Measurements from ENCODE around the gene KLHDC10.

KLHDC10 gene

DNA sequence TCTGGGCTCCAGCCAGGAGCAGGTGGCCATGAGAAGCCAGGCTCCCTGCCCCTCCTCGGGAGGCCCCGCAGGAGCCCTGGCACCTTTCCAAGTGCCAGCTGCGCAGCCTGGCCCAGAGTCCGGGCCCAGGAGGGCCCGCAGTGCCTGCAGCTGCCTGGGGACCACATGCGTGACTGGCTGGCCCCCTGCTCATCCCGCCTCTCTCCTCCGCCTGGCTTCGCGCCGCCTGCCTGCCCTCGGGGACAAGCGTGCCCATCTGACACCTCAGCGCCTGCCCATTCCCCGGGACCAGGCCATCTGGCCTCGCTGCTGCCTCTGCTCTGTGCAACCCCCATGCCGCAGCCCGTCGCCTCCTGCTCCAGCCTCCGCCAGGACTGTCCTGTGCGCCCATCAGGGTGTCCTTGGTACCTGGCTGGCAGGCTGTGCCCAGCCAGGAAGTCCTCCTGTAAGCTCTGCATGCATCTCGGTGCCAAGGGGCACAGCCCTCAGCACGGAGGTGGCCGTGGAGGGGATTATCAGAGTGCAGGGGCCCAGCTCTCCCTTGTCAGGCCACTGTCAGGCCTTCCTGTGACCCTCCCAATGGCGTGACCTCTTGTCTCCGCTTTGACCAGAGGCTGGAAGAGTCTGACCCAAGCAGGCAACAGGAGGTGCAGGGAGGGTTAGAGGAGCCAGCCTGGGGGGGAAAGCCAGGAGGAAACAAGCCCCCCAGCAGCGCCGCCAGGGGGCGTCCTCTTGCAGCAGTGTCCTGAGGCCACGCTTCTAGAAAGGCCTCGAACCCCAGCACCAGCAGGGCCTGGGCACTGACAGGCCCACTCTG, 84.4 kb downstream of the KLHDC10 start:
- Histone ChIP-seq H3K4me3 (IDR thresholded peaks at IDR 0.05; ENCODE audit: insufficient read depth, low read depth, low read length) (no peak overlapping the region), H3K79me2 (ENCODE audit: insufficient read depth, low read depth) (no peaks in the 10 kb centered on the region), H3K9ac (no peak overlapping the region), H3K36me3 (ENCODE audit: insufficient read depth) (no peaks in the 10 kb centered on the region), H2AFZ (ENCODE audit: low read depth) (no peak overlapping the region), H4K20me1 (ENCODE audit: insufficient read depth) (no peaks in the 10 kb centered on the region), H3K4me2 (no peak overlapping the region), H3K4me1 (ENCODE audit: low read depth, poor library complexity, severe bottlenecking) (no peaks in the 10 kb centered on the region), H3K27me3 (ENCODE audit: insufficient read depth, low read depth) (no peaks in the 10 kb centered on the region), H3K27ac (no peak overlapping the region)
- TF ChIP-seq, protein P1, sequence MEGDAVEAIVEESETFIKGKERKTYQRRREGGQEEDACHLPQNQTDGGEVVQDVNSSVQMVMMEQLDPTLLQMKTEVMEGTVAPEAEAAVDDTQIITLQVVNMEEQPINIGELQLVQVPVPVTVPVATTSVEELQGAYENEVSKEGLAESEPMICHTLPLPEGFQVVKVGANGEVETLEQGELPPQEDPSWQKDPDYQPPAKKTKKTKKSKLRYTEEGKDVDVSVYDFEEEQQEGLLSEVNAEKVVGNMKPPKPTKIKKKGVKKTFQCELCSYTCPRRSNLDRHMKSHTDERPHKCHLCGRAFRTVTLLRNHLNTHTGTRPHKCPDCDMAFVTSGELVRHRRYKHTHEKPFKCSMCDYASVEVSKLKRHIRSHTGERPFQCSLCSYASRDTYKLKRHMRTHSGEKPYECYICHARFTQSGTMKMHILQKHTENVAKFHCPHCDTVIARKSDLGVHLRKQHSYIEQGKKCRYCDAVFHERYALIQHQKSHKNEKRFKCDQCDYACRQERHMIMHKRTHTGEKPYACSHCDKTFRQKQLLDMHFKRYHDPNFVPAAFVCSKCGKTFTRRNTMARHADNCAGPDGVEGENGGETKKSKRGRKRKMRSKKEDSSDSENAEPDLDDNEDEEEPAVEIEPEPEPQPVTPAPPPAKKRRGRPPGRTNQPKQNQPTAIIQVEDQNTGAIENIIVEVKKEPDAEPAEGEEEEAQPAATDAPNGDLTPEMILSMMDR (conservative IDR thresholded peaks at IDR 0.05; ENCODE audit: low read depth, low read length), result peak; percentile 28; the same call in 1 of the 2 replicates

DNA sequence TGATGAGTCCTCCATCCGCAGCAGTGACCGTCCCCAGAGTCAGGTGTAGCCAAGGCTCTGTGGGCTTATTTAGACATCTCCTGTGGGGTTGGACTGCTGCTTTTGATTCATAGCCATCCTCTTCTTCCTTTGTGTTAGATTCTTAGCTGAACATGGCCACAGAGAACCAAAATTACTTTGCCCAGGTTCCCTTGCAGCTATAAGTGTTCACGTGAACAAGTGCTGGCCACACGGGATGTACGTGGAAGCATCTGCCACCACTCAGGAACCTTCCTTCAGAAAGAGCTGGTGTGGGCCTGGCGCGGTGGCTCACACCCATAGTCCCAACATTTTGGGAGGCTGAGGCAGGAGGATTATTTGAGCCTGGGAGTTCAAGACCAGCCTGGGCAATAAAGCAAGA, 85.8 kb downstream of the KLHDC10 start:
- no peak overlapping the region for H2AFZ ChIP-seq (ENCODE audit: low read depth)
- no peaks in the 10 kb centered on the region for H3K36me3 ChIP-seq (ENCODE audit: insufficient read depth)
- TF ChIP-seq, protein P1 (conservative IDR thresholded peaks at IDR 0.05; ENCODE audit: low read depth, low read length), result no peak
- no peak overlapping the region for H3K9ac ChIP-seq
- H3K4me2 ChIP-seq, result no peak overlapping the region
- H3K79me2 ChIP-seq (ENCODE audit: insufficient read depth, low read depth), result no peaks in the 10 kb centered on the region
- H3K4me3 ChIP-seq (IDR thresholded peaks at IDR 0.05; ENCODE audit: insufficient read depth, low read depth, low read length), result no peak overlapping the region
- no peaks in the 10 kb centered on the region for H4K20me1 ChIP-seq (ENCODE audit: insufficient read depth)
- no peaks in the 10 kb centered on the region for H3K27me3 ChIP-seq (ENCODE audit: insufficient read depth, low read depth)
- no peak overlapping the region for H3K27ac ChIP-seq
- no peaks in the 10 kb centered on the region for H3K4me1 ChIP-seq (ENCODE audit: low read depth, poor library complexity, severe bottlenecking)

DNA sequence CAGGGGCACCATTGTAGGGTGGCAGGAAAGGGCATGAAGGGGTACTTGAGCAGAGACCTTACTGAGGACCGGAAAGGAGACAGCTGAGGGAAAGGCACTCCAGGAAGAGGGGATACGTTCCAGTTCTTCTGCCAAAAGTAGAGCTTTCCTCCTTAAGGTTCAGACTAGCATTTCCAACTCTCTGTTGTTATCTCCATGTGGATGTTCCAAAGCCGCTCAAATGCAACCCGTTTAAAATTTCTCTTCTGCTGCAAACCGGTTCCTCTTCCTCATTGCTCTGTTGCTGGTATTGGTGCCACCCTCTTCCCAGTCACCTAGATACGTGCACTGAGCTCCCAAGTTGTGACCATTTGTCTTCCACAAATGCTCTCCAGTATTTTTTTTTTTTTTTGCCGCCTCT, 87.4 kb downstream of the KLHDC10 start:
- Histone ChIP-seq H3K9ac (no peak overlapping the region), H3K27me3 (ENCODE audit: insufficient read depth, low read depth) (no peaks in the 10 kb centered on the region), H3K4me3 (IDR thresholded peaks at IDR 0.05; ENCODE audit: insufficient read depth, low read depth, low read length) (no peak overlapping the region), H3K4me2 (no peak overlapping the region), H3K36me3 (ENCODE audit: insufficient read depth) (no peaks in the 10 kb centered on the region), H3K4me1 (ENCODE audit: low read depth, poor library complexity, severe bottlenecking) (no peaks in the 10 kb centered on the region), H2AFZ (ENCODE audit: low read depth) (no peak overlapping the region), H3K27ac (no peak overlapping the region), H3K79me2 (ENCODE audit: insufficient read depth, low read depth) (no peaks in the 10 kb centered on the region), H4K20me1 (ENCODE audit: insufficient read depth) (no peaks in the 10 kb centered on the region)
- TF ChIP-seq, protein P1 (conservative IDR thresholded peaks at IDR 0.05; ENCODE audit: low read depth, low read length), result no peak

DNA sequence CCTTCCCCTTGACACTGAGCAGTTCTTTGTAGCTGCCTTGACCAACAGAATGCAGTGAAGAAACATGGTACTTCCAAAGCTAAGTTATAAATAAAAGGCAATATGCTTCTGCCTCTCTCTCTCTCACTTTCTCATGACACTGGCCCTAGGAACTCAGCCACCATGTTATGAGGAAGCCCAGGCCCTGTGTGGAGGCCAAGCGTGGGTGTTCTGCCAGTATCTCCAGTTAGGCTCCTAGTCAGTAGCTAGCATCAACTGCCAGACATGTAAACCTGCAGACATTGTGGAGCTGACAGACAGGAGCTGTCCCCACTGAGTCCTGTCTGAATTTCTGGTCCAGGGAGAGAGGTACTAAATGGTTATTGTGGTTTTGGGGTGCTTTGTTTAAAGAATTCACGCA, 89.7 kb downstream of the KLHDC10 start:
- Histone ChIP-seq H3K27me3 (ENCODE audit: insufficient read depth, low read depth) (no peaks in the 10 kb centered on the region), H4K20me1 (ENCODE audit: insufficient read depth) (no peaks in the 10 kb centered on the region), H3K4me3 (IDR thresholded peaks at IDR 0.05; ENCODE audit: insufficient read depth, low read depth, low read length) (no peak overlapping the region), H3K79me2 (ENCODE audit: insufficient read depth, low read depth) (no peaks in the 10 kb centered on the region), H3K4me1 (ENCODE audit: low read depth, poor library complexity, severe bottlenecking) (no peaks in the 10 kb centered on the region), H2AFZ (ENCODE audit: low read depth) (no peak overlapping the region), H3K9ac (no peak overlapping the region), H3K4me2 (no peak overlapping the region), H3K27ac (no peak overlapping the region), H3K36me3 (ENCODE audit: insufficient read depth) (0 out of 2 replicates have a peak, but pooled peaks cover 3% of the 10 kb centered on the region)
- TF ChIP-seq, protein P1 (conservative IDR thresholded peaks at IDR 0.05; ENCODE audit: low read depth, low read length), result no peak
